IMR-90 (cell line): ENCODE results near the gene CLTCL1.

Experiments
- BHLHE40 ChIP-seq: fragments of 150-350 bp; IDR thresholded peaks from 2 replicates; pipeline ENCODE4 v1.6.1; 2016; ENCODE audit warnings: mild to moderate bottlenecking, low read depth, low read length
- MXI1 ChIP-seq: IDR thresholded peaks from 2 replicates; pipeline ENCODE4 v1.6.1; 2012; ENCODE audit warnings: low read depth, mild to moderate bottlenecking, low read length, moderate library complexity, borderline replicate concordance
- POLR2A ChIP-seq: IDR thresholded peaks from 2 replicates; pipeline ENCODE4 v1.6.1; 2012; ENCODE audit warnings: mild to moderate bottlenecking, low read depth, low read length
- RCOR1 ChIP-seq: IDR thresholded peaks from 2 replicates; pipeline ENCODE4 v1.6.1; 2012; ENCODE audit warnings: mild to moderate bottlenecking, low read length, improper control_type of control experiment; ENCODE audit not compliant: insufficient replicate concordance
- RFX5 ChIP-seq: IDR thresholded peaks from 2 replicates; pipeline ENCODE4 v1.8.0; 2012; ENCODE audit warnings: low read depth, mild to moderate bottlenecking, low read length, moderate library complexity
- TF ChIP-seq, protein P1 (sequence below): conservative IDR thresholded peaks from 2 replicates; pipeline ENCODE4 v1.5.1; 2012; ENCODE audit warnings: mild to moderate bottlenecking, low read depth, low read length, improper control_type of control experiment
- TF ChIP-seq, protein P2 (sequence below): fragments of 150-350 bp; IDR thresholded peaks from 2 replicates; pipeline ENCODE4 v1.6.1; 2017; ENCODE audit warnings: mild to moderate bottlenecking, antibody characterized with exemption, low read length, low read depth

DNA sequence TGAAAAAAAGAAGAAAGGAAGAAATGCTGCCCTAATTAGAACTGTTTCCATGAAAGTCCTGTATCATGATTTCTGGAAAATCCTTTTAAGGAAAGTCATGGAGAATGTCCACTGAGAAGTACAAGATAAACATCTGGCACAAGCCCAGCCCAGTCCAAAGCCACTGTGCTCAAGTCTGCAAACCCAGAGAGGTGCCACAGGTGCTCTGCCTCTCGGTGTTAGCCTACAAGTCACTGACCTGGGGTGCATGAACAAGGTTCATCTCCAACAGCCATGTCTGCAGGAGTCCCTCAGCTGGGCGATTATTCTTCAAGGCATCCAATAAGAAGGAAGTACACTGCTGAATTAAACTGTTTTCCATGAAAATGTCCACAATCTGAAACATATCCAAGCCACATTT is 61.9 kb downstream of the CLTCL1 start:
- TF ChIP-seq, protein P1, sequence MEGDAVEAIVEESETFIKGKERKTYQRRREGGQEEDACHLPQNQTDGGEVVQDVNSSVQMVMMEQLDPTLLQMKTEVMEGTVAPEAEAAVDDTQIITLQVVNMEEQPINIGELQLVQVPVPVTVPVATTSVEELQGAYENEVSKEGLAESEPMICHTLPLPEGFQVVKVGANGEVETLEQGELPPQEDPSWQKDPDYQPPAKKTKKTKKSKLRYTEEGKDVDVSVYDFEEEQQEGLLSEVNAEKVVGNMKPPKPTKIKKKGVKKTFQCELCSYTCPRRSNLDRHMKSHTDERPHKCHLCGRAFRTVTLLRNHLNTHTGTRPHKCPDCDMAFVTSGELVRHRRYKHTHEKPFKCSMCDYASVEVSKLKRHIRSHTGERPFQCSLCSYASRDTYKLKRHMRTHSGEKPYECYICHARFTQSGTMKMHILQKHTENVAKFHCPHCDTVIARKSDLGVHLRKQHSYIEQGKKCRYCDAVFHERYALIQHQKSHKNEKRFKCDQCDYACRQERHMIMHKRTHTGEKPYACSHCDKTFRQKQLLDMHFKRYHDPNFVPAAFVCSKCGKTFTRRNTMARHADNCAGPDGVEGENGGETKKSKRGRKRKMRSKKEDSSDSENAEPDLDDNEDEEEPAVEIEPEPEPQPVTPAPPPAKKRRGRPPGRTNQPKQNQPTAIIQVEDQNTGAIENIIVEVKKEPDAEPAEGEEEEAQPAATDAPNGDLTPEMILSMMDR, result no peak
- TF ChIP-seq RFX5, result no peak
- TF ChIP-seq POLR2A, result no peak
- TF ChIP-seq BHLHE40, result no peak
- no peak for TF ChIP-seq RCOR1
- TF ChIP-seq, protein P2, sequence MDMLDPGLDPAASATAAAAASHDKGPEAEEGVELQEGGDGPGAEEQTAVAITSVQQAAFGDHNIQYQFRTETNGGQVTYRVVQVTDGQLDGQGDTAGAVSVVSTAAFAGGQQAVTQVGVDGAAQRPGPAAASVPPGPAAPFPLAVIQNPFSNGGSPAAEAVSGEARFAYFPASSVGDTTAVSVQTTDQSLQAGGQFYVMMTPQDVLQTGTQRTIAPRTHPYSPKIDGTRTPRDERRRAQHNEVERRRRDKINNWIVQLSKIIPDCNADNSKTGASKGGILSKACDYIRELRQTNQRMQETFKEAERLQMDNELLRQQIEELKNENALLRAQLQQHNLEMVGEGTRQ, result no peak
- TF ChIP-seq MXI1, result no peak
